ENCODE results near the gene ONECUT1. TPM values are rescaled to one million over a fixed set of nuclear protein-coding genes. Genes with fewer than 3 reads are reported as not detected.

The ONECUT1 gene
- total and polyA plus RNA-seq, 2 experiments from 2014 or later = 5.9 to 9.5 TPM

DNA sequence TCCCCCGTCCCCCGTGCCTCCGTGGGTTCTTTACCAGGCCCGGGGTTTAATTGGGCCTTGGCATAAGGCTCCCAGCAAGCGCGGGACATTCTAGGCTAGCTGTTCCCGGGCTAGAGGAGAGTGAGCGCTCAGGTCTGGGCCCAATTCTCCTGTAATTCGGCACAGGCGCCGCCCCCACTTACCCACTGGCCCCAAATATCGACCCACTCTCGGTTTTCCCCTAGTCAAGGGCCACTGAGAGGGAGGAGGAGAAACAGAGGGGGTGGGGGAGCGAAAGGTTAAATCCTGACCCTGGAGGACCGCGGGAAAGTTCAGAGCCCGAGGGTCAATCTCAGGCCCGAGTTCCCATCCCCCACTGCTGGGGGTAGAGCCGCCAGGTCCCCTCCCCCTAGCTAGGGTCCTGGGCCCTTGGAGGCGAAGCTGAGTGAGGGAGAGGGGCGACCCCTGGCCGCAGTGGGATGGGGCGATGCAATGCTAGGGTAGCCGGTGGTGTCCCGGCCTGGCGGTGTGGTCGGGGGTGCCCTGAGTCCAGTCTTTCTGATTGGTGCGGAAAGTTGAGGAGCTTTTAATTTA is 8.5 kb upstream of the ONECUT1 start:
- Histone ChIP-seq H3K27me3 (peaks cover 100% of the 10 kb centered on the region), H2AFZ (no peak overlapping the region), H3K4me2 (peak overlapping the region; percentile 33), H3K36me3 (replicated peaks; ENCODE audit: insufficient read depth, low read depth) (no peaks in the 10 kb centered on the region), H4K20me1 (ENCODE audit: insufficient read depth, poor library complexity, severe bottlenecking) (no peaks in the 10 kb centered on the region), H3K9me3 (ENCODE audit: low read depth) (no peaks in the 10 kb centered on the region), H3K4me1 (ENCODE audit: insufficient read depth) (peaks cover 3% of the 10 kb centered on the region), H3K79me2 (no peaks in the 10 kb centered on the region), H3K9me2 (replicated peaks; ENCODE audit: insufficient read depth) (no peaks in the 10 kb centered on the region), H3K27ac (no peak overlapping the region), H3K4me3 (no peak overlapping the region)
- TF ChIP-seq CTCF (IDR thresholded peaks at IDR 0.05; ENCODE audit: poor library complexity) (no peak), EZH2 (IDR thresholded peaks at IDR 0.05; ENCODE audit: borderline replicate concordance) (no peak), EZH2phosphoT487 (IDR thresholded peaks at IDR 0.05; ENCODE audit: low read depth, severe bottlenecking, unreplicated experiment) (no peak)
- no peak for DNase-seq (ENCODE audit: low spot score)
- WGBS (ENCODE audit: low lambda C conversion rate, missing lambda C conversion rate) = 26% methylated on average over 27 of the region's 28 CpGs

GRCh38 chr15:52797625-52798501 is 7.7 kb upstream of the ONECUT1 start:
- 32% methylated on average over 45 of the region's 45 CpGs for WGBS (ENCODE audit: low lambda C conversion rate, missing lambda C conversion rate)
- H3K36me3 ChIP-seq (replicated peaks; ENCODE audit: insufficient read depth, low read depth) = no peaks in the 10 kb centered on the region
- no peak overlapping the region for H3K4me3 ChIP-seq
- peak; percentile 50 for TF ChIP-seq EZH2 (IDR thresholded peaks at IDR 0.05; ENCODE audit: borderline replicate concordance)
- peak; percentile 28 for TF ChIP-seq EZH2phosphoT487 (IDR thresholded peaks at IDR 0.05; ENCODE audit: low read depth, severe bottlenecking, unreplicated experiment)
- no peak for TF ChIP-seq CTCF (IDR thresholded peaks at IDR 0.05; ENCODE audit: poor library complexity)
- peak overlapping the region; percentile 33 for H3K4me2 ChIP-seq
- H3K9me3 ChIP-seq (ENCODE audit: low read depth) = no peaks in the 10 kb centered on the region
- no peak for DNase-seq (ENCODE audit: low spot score)
- H3K79me2 ChIP-seq = no peaks in the 10 kb centered on the region
- H3K27ac ChIP-seq = no peak overlapping the region
- H2AFZ ChIP-seq = no peak overlapping the region
- H3K27me3 ChIP-seq = peaks cover 100% of the 10 kb centered on the region
- no peaks in the 10 kb centered on the region for H3K9me2 ChIP-seq (replicated peaks; ENCODE audit: insufficient read depth)
- no peaks in the 10 kb centered on the region for H3K4me1 ChIP-seq (ENCODE audit: insufficient read depth)
- H4K20me1 ChIP-seq (ENCODE audit: insufficient read depth, poor library complexity, severe bottlenecking) = no peaks in the 10 kb centered on the region

DNA sequence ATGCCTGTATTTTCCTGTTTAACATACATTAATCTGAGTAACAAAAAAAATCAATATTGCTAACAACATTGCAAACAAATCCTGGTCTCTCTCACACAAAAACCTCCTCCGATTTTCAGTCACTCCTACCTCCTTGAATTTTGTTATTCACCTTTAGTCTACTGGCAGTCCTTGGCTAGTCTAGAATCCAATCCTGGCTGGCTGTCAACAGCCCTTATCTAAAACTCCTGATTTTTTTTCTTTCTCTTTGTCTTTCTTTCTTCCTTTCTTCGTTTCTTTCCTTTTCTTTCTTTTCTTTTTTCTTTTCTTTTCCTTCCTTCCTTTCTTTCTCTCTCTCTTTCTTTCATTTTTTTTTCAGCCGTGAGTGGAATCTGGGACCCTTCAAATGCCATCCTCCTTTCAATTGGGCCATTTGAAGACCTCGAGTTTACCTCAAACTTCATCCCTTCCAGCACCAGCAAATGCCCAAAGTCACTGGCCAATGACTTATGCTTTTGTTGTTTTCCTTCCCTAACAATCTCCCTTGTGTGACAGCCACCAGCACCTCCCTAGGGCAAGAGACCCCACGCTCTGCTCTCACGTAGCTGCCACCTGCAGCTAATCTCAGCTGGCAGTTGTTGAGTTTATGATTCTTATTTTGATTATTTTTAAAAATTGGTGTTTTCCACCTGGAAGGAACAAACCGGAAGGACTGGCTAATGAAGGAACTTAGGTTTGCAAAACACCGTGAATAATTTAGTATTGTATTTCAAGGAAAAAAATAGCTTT is 6.8 kb upstream of the ONECUT1 start:
- Histone ChIP-seq H3K9me2 (replicated peaks; ENCODE audit: insufficient read depth) (no peaks in the 10 kb centered on the region), H3K4me1 (ENCODE audit: insufficient read depth) (no peaks in the 10 kb centered on the region), H3K27ac (no peak overlapping the region), H3K27me3 (peaks cover 100% of the 10 kb centered on the region), H2AFZ (no peak overlapping the region), H3K9me3 (ENCODE audit: low read depth) (no peaks in the 10 kb centered on the region), H4K20me1 (ENCODE audit: insufficient read depth, poor library complexity, severe bottlenecking) (no peaks in the 10 kb centered on the region), H3K79me2 (no peaks in the 10 kb centered on the region), H3K4me2 (no peak overlapping the region), H3K4me3 (no peak overlapping the region), H3K36me3 (replicated peaks; ENCODE audit: insufficient read depth, low read depth) (no peaks in the 10 kb centered on the region)
- WGBS (ENCODE audit: low lambda C conversion rate, missing lambda C conversion rate) = 30% methylated on average over 7 of the region's 8 CpGs
- no peak for TF ChIP-seq CTCF (IDR thresholded peaks at IDR 0.05; ENCODE audit: poor library complexity)
- peak; percentile 23 for TF ChIP-seq EZH2phosphoT487 (IDR thresholded peaks at IDR 0.05; ENCODE audit: low read depth, severe bottlenecking, unreplicated experiment)
- no peak for DNase-seq (ENCODE audit: low spot score)
